Epithelial cell of esophagus (primary cell): Measurements from ENCODE around the gene DLG3.
"Not testable (repeated sequence)": the region's sequence is repeated elsewhere in the genome, so short reads cannot be mapped to it uniquely, and the experiment has no call there.

Experiments used
- DNase-seq: peaks from one replicate; pipeline ENCODE4 v3.0.0; 2010; ENCODE audit warnings: low read depth
- H3K4me3 ChIP-seq: 2 replicates; pipeline ENCODE4 v1.5.1; 2011; ENCODE audit warnings: mild to moderate bottlenecking, low read length, control low read depth
- TF ChIP-seq, protein P1 (sequence below): IDR thresholded peaks from 2 replicates; pipeline ENCODE4 v1.5.1; 2011; ENCODE audit warnings: low read depth, mild to moderate bottlenecking, low read length, control low read depth, inconsistent platforms; ENCODE audit not compliant: insufficient read depth; ENCODE audit errors: missing control alignments

DLG3 gene

GRCh38 chrX:70497026-70497425 lies 52.4 kb downstream of the DLG3 start:
- no peak for DNase-seq
- TF ChIP-seq, protein P1, sequence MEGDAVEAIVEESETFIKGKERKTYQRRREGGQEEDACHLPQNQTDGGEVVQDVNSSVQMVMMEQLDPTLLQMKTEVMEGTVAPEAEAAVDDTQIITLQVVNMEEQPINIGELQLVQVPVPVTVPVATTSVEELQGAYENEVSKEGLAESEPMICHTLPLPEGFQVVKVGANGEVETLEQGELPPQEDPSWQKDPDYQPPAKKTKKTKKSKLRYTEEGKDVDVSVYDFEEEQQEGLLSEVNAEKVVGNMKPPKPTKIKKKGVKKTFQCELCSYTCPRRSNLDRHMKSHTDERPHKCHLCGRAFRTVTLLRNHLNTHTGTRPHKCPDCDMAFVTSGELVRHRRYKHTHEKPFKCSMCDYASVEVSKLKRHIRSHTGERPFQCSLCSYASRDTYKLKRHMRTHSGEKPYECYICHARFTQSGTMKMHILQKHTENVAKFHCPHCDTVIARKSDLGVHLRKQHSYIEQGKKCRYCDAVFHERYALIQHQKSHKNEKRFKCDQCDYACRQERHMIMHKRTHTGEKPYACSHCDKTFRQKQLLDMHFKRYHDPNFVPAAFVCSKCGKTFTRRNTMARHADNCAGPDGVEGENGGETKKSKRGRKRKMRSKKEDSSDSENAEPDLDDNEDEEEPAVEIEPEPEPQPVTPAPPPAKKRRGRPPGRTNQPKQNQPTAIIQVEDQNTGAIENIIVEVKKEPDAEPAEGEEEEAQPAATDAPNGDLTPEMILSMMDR = no peak
- H3K4me3 ChIP-seq = no peak overlapping the region

GRCh38 chrX:70498129-70498528 lies 53.5 kb downstream of the DLG3 start:
- TF ChIP-seq, protein P1 = no peak

GRCh38 chrX:70500826-70501225 lies 56.2 kb downstream of the DLG3 start:
- TF ChIP-seq, protein P1 = no peak
- no peak for DNase-seq
- no peak overlapping the region for H3K4me3 ChIP-seq

More at GRCh38 chrX:70498129-70498528, 53.5 kb downstream of the DLG3 start:
- H3K4me3 ChIP-seq = no peak overlapping the region
- no peak for DNase-seq

DNA sequence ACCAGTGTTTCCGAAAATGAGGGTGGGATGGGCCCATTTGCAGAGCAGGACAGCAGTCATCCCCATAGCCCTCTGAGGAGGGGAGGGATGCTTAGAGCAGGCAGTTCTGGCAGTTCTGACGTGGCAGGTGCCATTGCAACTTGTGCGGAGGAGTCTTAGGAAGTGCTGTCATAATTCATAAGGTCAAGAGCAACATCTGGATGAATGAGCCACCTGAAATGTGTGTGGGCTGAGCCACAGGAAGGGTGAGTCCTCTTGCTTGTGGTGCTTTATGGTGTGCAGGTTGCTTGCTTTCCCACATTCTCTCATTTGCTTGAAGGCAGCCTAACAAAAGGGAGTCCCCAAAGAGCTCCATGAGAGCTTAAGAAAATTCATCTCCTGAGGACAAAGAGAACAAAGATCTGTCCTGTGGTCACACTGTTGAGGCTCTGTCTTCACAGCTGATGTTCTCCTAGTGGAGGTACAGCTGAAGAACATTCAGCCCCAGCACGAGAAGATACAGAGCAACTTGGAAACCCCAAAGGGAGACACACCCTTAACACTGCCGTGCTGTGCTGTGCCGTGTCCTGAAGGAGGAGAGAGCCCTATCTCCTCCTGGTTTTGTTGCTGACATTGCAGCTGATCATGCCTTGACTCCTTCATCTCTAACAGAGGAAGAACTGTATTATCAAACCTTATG lies 60.3 kb downstream of the DLG3 start:
- TF ChIP-seq, protein P1 = no peak
- H3K4me3 ChIP-seq = no peak overlapping the region
- peak; percentile 48 for DNase-seq

GRCh38 chrX:70505451-70505841 lies 60.8 kb downstream of the DLG3 start:
- TF ChIP-seq, protein P1 = no peak
- H3K4me3 ChIP-seq = no peak overlapping the region
- DNase-seq = no peak

- no peak overlapping the region for H3K4me3 ChIP-seq
- DNase-seq = peak; percentile 24
- TF ChIP-seq, protein P1 = no peak
Observed at GRCh38 chrX:70508296-70508911, 63.8 kb downstream of the DLG3 start.

DNA sequence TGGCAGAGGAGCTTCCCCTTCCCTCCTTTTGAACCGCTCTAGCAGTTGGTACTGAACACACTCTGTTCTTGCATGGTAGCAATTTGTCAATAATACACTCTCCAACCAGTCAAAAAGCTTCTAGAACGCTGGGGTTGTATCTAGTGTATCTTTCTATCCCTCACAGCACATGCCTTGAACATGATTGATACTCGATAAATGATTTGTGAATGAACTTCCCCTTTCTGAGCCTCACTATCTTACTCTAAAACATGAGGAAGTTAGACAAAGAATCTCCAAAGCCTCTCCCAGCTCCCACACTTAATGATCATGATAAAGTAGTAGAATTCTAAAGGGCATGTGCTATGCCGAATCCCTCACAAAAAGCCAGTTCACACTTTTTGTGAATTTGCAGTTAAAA lies 64.4 kb downstream of the DLG3 start:
- TF ChIP-seq, protein P1 = no peak
- DNase-seq = no peak
- no peak overlapping the region for H3K4me3 ChIP-seq

- H3K4me3 ChIP-seq, DNase-seq: not testable (repeated sequence)
Observed at GRCh38 chrX:70515270-70515669, 70.6 kb downstream of the DLG3 start.

- DNase-seq, H3K4me3 ChIP-seq: not testable (repeated sequence)
Observed at GRCh38 chrX:70515692-70516091, 71.1 kb downstream of the DLG3 start.
